Measurements from ENCODE around the gene MTMR2. TPM values are rescaled to one million over a fixed set of nuclear protein-coding genes. Genes with fewer than 3 reads are reported as not detected.
A peak's percentile ranks its signal among the peaks of the same experiment; 100 is the strongest.

MTMR2 gene
- total RNA-seq, 2 donors from 2014 or later, result 36.3 to 40.1 TPM

GRCh38 chr11:95853862-95854261 is 70.0 kb downstream of the MTMR2 start:
- Mint-ChIP-seq H3K4me3 (no peak overlapping the region), H3K4me1 (ENCODE audit: low read depth) (peaks cover 8% of the 10 kb centered on the region), H3K27me3 (ENCODE audit: low read depth) (no peaks in the 10 kb centered on the region), H3K9me3 (no peaks in the 10 kb centered on the region), H3K36me3 (ENCODE audit: insufficient read depth in 2 of 2) (peaks cover 0 to 1% of the 10 kb centered on the region in 2 donors), H3K27ac (no peak overlapping the region)
- ATAC-seq (replicated peaks in 1 of 2) (no peak), DNase-seq (no peak)

GRCh38 chr11:95853138-95853537 is 70.8 kb downstream of the MTMR2 start:
- Mint-ChIP-seq H3K36me3 (ENCODE audit: insufficient read depth in 2 of 2) (peaks cover 0 to 1% of the 10 kb centered on the region in 2 donors), H3K4me1 (ENCODE audit: low read depth) (peaks cover 8% of the 10 kb centered on the region)

DNA sequence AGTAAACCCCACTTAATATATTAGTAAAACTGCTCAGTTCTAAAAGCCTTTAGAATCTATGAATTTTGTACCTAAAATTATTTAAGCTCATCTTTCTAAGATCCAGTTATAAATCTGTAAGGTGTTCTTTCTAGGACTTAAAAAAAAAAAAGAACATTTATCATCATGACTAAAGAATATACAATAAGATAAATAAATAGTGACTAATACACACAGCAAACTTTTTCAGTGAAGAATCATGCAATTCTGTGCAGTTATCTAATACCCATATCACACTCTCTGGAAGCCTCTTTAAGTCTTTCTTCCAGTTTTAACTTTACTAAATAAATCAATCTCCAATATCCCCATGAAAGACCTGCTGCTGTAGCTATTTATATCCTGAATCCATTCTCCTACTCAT is 73.8 kb downstream of the MTMR2 start:
- peaks cover 0 to 4% of the 10 kb centered on the region in 2 donors for H3K36me3 Mint-ChIP-seq (ENCODE audit: insufficient read depth in 2 of 2)
- no peaks in the 10 kb centered on the region for H3K9me3 Mint-ChIP-seq
- no peaks in the 10 kb centered on the region for H3K27me3 Mint-ChIP-seq (ENCODE audit: low read depth)
- H3K4me3 Mint-ChIP-seq, result no peak overlapping the region
- ATAC-seq (replicated peaks in 1 of 2), result no peak
- no peak overlapping the region for H3K27ac Mint-ChIP-seq
- peaks cover 8% of the 10 kb centered on the region for H3K4me1 Mint-ChIP-seq (ENCODE audit: low read depth)
- DNase-seq, result no peak

More at GRCh38 chr11:95853138-95853537, 70.8 kb downstream of the MTMR2 start:
- DNase-seq (no peak), ATAC-seq (replicated peaks in 1 of 2) (no peak)
- no peak overlapping the region for H3K4me3 Mint-ChIP-seq
- no peaks in the 10 kb centered on the region for H3K27me3 Mint-ChIP-seq (ENCODE audit: low read depth)
- no peaks in the 10 kb centered on the region for H3K9me3 Mint-ChIP-seq
- peak overlapping the region; percentile 21 for H3K27ac Mint-ChIP-seq

GRCh38 chr11:95849087-95849825 is 74.7 kb downstream of the MTMR2 start:
- H3K36me3 Mint-ChIP-seq (ENCODE audit: insufficient read depth in 2 of 2), result peaks cover 0 to 8% of the 10 kb centered on the region in 2 donors
- H3K4me3 Mint-ChIP-seq, result no peak overlapping the region
- DNase-seq (peak; percentile 8 to 26), ATAC-seq (replicated peaks in 1 of 2) (peak; percentile 40 to 60)
- H3K27ac Mint-ChIP-seq, result no peak overlapping the region
- no peaks in the 10 kb centered on the region for H3K9me3 Mint-ChIP-seq
- H3K27me3 Mint-ChIP-seq (ENCODE audit: low read depth), result no peaks in the 10 kb centered on the region
- peaks cover 3% of the 10 kb centered on the region for H3K4me1 Mint-ChIP-seq (ENCODE audit: low read depth)

- Mint-ChIP-seq H3K36me3 (ENCODE audit: insufficient read depth in 2 of 2) (peaks cover 0 to 10% of the 10 kb centered on the region in 2 donors), H3K27me3 (ENCODE audit: low read depth) (no peaks in the 10 kb centered on the region), H3K9me3 (no peaks in the 10 kb centered on the region), H3K4me1 (ENCODE audit: low read depth) (no peaks in the 10 kb centered on the region), H3K4me3 (no peak overlapping the region), H3K27ac (no peak overlapping the region)
- DNase-seq (no peak), ATAC-seq (replicated peaks in 1 of 2) (no peak)
Measured at GRCh38 chr11:95845167-95845566, 78.7 kb downstream of the MTMR2 start.

- Mint-ChIP-seq H3K9me3 (no peaks in the 10 kb centered on the region), H3K36me3 (ENCODE audit: insufficient read depth in 2 of 2) (peaks cover 7 to 17% of the 10 kb centered on the region in 2 donors), H3K27me3 (ENCODE audit: low read depth) (no peaks in the 10 kb centered on the region), H3K4me1 (ENCODE audit: low read depth) (peaks cover 8% of the 10 kb centered on the region), H3K27ac (peak overlapping the region; percentile 86), H3K4me3 (no peak overlapping the region)
- DNase-seq (peak; percentile 49 to 51), ATAC-seq (replicated peaks in 1 of 2) (peak; percentile 77 to 79)
Measured at GRCh38 chr11:95835768-95836488, 88.0 kb downstream of the MTMR2 start.

- Mint-ChIP-seq H3K36me3 (ENCODE audit: insufficient read depth in 2 of 2) (peaks cover 9 to 22% of the 10 kb centered on the region in 2 donors), H3K9me3 (no peaks in the 10 kb centered on the region), H3K4me3 (no peak overlapping the region), H3K27me3 (ENCODE audit: low read depth) (no peaks in the 10 kb centered on the region), H3K4me1 (ENCODE audit: low read depth) (peaks cover 14% of the 10 kb centered on the region), H3K27ac (no peak overlapping the region)
- ATAC-seq (replicated peaks in 1 of 2) (no peak), DNase-seq (no peak)
Measured at GRCh38 chr11:95835351-95835750, 88.6 kb downstream of the MTMR2 start.

DNA sequence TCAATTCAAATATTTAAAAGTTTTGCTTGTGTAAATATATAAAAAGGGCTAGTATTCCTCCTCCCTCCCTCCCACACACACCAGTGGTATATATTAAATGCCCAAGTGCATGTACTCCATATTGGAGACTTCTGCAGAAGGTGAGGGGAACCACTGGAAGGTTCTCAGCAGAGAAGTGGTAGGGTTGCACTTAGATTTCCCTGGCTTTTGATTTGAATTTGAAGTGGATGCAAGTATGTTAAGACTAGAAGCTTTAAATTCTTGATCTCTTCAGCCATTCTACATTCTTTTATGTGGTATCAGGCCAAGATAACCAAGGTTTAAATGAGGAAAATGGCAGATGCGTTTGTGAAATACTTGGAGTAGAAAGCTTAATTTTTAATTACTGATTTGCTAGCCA is 90.5 kb downstream of the MTMR2 start:
- Mint-ChIP-seq H3K36me3 (ENCODE audit: insufficient read depth in 2 of 2) (peaks cover 11 to 27% of the 10 kb centered on the region in 2 donors), H3K9me3 (no peaks in the 10 kb centered on the region), H3K27ac (no peak overlapping the region), H3K27me3 (ENCODE audit: low read depth) (no peaks in the 10 kb centered on the region), H3K4me3 (no peak overlapping the region), H3K4me1 (ENCODE audit: low read depth) (peaks cover 21% of the 10 kb centered on the region)
- DNase-seq (no peak), ATAC-seq (replicated peaks in 1 of 2) (no peak)

DNA sequence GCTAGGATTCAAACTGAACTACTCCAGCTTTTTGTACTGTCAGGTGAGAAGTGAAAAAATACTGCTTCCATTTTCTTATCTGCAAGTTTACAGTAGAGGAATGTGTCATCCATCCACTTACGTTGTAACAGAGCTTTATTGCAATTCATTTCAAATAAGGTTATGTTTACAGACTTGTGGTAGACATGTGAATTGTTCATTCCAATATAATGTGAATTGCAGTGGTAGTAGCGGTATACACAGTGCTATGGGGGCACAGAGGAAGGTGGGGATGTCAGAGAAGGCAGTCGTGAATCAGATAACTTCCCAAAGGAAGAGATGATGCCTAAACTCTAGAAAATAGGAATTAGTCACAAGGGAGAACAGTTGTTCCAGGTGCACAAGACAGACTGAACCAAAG is 91.1 kb downstream of the MTMR2 start:
- Mint-ChIP-seq H3K27me3 (ENCODE audit: low read depth) (no peaks in the 10 kb centered on the region), H3K9me3 (no peaks in the 10 kb centered on the region), H3K27ac (no peak overlapping the region), H3K4me3 (no peak overlapping the region), H3K36me3 (ENCODE audit: insufficient read depth in 2 of 2) (peaks cover 11 to 27% of the 10 kb centered on the region in 2 donors), H3K4me1 (ENCODE audit: low read depth) (peaks cover 21% of the 10 kb centered on the region)
- ATAC-seq (replicated peaks in 1 of 2) (no peak), DNase-seq (no peak)

DNA sequence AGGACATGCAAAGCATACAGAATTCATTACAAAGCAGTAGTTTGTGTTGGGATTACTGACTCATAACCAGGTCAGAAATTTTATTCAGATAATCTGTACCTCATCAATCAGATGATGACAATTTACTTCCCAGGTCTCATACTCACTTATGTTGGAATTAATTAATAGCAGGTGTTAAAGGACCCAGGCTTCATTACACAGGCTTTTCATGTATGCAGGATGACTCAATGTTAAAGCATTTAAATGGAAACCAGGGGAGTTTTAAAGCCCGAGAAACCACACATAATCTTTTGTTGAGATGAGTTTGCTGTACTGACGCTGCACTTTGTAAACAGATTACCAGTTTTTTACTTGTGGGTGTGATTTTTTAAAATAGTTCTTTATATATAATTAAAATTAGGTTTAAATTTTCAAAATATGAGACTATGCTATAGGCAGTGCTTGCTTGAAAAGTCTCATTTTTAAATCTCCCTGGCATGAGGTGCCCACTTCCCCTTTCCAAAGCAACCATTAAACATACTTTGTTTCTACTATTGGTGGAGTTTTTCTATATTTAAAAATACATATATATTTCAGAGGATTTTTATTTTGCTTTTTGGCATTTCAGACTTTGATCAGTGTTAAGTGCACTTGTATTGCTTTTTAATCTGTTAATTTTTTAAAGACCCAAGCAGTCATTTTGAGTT is 92.6 kb downstream of the MTMR2 start:
- Mint-ChIP-seq H3K4me1 (ENCODE audit: low read depth) (peaks cover 21% of the 10 kb centered on the region), H3K4me3 (no peak overlapping the region), H3K27ac (peak overlapping the region; percentile 18), H3K36me3 (ENCODE audit: insufficient read depth in 2 of 2) (peaks cover 11 to 27% of the 10 kb centered on the region in 2 donors), H3K9me3 (no peaks in the 10 kb centered on the region), H3K27me3 (ENCODE audit: low read depth) (no peaks in the 10 kb centered on the region)
- DNase-seq, result no peak
- ATAC-seq (replicated peaks in 1 of 2), result peak; percentile 25 to 31

DNA sequence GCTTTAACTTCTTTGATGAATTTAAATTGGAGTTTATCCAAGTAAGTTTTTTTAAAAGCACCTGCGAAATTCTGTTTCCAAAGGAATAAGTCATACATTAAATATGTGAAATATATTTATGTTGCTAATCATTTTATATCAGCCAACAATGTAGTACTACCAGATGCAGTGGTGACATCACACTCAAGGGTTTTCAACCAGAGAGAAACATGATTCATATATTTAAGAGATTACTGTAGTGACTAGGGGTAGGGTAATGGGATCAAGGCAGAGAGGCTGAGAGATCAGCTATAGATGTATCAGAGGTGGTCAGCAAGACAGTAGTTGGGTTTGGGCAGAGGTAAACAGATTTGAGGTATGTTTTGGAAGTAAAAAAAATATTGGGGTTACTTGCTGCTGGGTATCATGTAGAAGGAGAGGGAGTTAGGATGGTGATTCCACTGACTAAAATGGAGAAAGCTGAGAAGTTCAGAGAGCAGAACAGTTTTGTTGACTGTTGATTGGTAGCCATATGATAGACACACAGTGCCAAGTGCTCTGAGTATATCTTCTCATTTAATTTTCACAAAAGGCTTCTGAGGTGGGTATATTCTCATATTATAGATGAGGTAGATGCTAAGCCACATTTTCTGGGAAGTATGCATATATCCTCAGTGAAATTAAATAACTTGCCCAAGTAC is 94.2 kb downstream of the MTMR2 start:
- Mint-ChIP-seq H3K36me3 (ENCODE audit: insufficient read depth in 2 of 2) (peaks cover 9 to 25% of the 10 kb centered on the region in 2 donors), H3K27ac (peak overlapping the region; percentile 69), H3K4me3 (peak overlapping the region in 1 of 2 donors; percentile 14), H3K27me3 (ENCODE audit: low read depth) (no peaks in the 10 kb centered on the region), H3K4me1 (ENCODE audit: low read depth) (peaks cover 16% of the 10 kb centered on the region), H3K9me3 (no peaks in the 10 kb centered on the region)
- ATAC-seq (replicated peaks in 1 of 2), result peak; percentile 95
- DNase-seq, result peak; percentile 6 to 12

DNA sequence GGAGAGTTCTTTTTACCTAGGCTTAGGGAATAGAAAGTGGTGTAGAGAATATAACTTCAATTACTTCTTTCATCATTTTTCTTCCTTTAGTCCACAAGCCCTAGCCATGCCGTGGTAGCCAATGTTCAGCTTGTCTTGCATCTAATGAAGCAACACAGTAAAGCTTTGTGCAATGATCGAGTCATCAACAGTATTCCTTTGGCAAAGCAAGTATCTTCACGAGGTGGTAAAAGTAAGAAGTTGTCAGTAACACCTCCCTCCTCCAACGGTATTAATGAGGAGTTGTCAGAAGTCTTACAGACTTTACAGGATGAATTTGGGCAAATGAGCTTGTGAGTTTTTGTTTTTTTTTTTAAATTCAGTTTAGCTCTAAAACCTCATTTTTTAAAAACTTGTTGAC is 96.2 kb downstream of the MTMR2 start:
- DNase-seq (no peak), ATAC-seq (replicated peaks in 1 of 2) (no peak)
- peaks cover 16% of the 10 kb centered on the region for H3K4me1 Mint-ChIP-seq (ENCODE audit: low read depth)
- H3K4me3 Mint-ChIP-seq, result no peak overlapping the region
- H3K9me3 Mint-ChIP-seq, result no peaks in the 10 kb centered on the region
- H3K36me3 Mint-ChIP-seq (ENCODE audit: insufficient read depth in 2 of 2), result peaks cover 7 to 28% of the 10 kb centered on the region in 2 donors
- H3K27me3 Mint-ChIP-seq (ENCODE audit: low read depth), result no peaks in the 10 kb centered on the region
- peak overlapping the region; percentile 51 for H3K27ac Mint-ChIP-seq
